Epithelial cell of esophagus (primary cell): ENCODE data around the gene ASS1.

ENCODE experiments used
- DNase-seq: peaks from one replicate; pipeline ENCODE4 v3.0.0; 2010; ENCODE audit warnings: low read depth
- H3K4me3 ChIP-seq: 2 replicates; pipeline ENCODE4 v1.5.1; 2011; ENCODE audit warnings: mild to moderate bottlenecking, low read length, control low read depth
- CTCF ChIP-seq: IDR thresholded peaks from 2 replicates; pipeline ENCODE4 v1.5.1; 2011; ENCODE audit warnings: low read depth, mild to moderate bottlenecking, low read length, control low read depth, inconsistent platforms; ENCODE audit not compliant: insufficient read depth; ENCODE audit errors: missing control alignments

ASS1 gene

DNA sequence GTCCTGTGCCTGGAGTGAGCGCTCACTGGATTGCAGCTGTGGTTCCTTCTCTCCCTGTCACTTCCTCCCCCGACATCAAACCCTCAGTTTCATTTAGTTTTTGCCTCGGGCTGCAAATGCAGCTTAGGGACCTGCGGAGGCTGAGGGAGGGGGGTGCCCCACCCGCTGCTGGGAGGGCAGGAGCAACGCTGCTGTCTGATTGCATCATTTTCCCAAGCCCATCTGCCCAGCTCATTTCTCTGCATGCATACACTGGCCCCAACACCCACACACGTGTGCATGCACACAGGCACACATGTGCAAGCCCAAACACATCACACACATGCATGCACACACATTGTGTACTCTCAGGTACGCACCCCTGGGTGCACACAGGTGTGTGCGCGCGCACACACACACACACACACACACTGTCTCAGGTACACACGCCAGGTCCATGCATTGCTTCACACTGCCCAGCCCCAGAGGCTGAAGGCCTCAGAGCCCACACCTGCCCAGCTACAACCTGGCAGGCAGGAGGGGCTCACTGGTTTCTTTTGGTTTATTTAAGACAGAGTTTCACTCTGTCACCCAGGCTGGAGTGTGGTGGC is 3.4 kb downstream of the ASS1 start:
- TF ChIP-seq CTCF = no peak
- DNase-seq = peak; percentile 36
- H3K4me3 ChIP-seq = no peak overlapping the region

DNA sequence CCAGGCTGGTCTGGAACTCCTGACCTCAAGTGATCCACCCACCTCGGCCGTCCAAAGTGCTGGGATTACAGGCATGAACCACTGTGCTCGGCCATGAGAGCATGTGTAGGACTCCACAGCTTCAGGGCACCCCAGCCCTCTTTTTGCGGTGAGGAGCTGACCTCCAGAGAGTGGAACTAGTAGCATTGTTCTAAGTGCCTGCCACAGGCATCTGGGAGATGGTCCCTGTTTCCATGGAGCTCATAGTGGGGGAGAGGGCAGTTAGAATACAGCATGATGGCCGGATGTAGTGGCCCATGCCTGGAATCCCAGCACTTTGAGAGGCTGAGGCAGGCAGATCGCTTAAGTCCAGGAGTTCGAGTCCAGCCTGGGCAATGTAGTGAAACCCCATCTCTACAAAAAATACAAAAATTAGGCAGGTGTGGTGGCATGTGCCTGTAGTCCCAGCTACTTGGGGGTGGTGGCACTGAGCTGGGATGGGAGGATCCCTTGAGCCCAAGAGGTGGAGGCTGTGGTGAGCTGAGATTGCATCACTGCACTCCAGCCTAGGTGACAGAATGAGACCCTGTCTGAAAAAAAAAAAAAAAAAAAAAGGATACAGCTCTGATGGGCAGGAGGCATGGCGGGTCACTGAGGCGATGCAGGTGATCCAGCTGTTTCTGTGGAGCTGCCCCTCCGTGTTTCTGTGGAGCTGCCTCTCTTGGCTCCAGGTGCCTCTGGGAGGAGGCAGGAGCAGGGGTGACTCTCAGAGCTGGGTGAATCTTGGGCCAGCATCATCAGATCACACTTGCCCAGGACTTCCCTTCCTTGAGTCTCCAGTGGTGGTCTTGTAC is 4.2 kb downstream of the ASS1 start:
- no peak overlapping the region for H3K4me3 ChIP-seq
- no peak for TF ChIP-seq CTCF
- no peak for DNase-seq

- DNase-seq = no peak
- H3K4me3 ChIP-seq = no peak overlapping the region
- TF ChIP-seq CTCF = no peak
These were observed 5.7 kb downstream of the ASS1 start for GRCh38 chr9:130450344-130451003.

DNA sequence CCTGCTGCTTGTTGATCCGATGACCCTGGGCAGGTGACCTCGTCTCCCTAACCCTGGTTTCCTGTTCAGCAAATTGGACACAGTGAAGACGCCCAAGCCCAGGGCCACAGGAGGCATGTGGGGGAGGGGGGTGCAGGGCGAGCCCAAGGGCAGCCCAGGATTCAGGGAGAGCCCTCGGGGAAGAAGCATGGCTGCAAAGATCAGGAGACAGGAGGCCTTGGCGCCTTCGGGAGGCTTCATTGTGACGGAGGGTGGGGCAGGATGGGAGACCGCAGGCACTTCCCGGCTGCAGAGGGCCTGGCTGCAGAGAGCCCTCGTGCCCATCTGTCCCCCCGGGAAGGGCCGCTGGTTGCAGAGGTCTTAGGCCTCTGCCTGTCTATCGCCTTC is 6.2 kb downstream of the ASS1 start:
- no peak for DNase-seq
- H3K4me3 ChIP-seq = no peak overlapping the region
- no peak for TF ChIP-seq CTCF

- peak; percentile 95 for DNase-seq
- TF ChIP-seq CTCF = peak; percentile 73
- H3K4me3 ChIP-seq = no peak overlapping the region
These were observed 7.0 kb downstream of the ASS1 start for GRCh38 chr9:130451509-130452388.

DNA sequence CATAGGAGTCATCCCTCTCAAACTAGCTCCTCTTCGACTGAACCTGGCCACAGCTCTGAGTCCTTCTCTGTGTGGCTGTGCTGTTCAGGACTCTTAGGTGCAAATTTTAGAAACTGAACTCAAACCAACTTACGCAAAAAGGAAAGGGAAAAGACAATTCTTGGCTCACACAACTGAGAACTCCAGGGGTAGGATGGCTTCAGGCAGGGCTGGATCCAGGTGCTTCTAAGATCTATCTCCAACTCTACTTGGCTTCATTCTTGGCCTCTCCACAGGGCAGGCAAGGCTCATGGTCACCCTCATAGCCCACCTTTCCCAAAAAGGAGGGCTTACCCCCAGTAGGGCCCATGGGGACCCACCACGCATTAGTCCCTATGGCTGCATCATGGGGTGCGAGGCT is 8.1 kb downstream of the ASS1 start:
- H3K4me3 ChIP-seq = no peak overlapping the region
- no peak for DNase-seq
- TF ChIP-seq CTCF = no peak
